ENCODE data around the gene B3GAT1.

GRCh38 chr11:134372536-134372935 is 39.5 kb downstream of the B3GAT1 start:
- TF ChIP-seq CTCF (IDR thresholded peaks at IDR 0.05; ENCODE audit: borderline replicate concordance, extremely low read depth, low read length, poor library complexity, severe bottlenecking) (no peak), EZH2 (IDR thresholded peaks at IDR 0.05; ENCODE audit: borderline replicate concordance, low read depth, low read length, severe bottlenecking) (no peak)

All from DND-41 (cell line).